22Rv1 (cell line): ENCODE measurements around the gene ST8SIA1.

Experiments used
- H3K27ac ChIP-seq: fragments of 450-650 bp; 2 replicates; pipeline ENCODE4 v1.5.1; 2017
- ZFX ChIP-seq: fragments of 450-650 bp; IDR thresholded peaks from 2 replicates; pipeline ENCODE4 v1.6.1; 2017; ENCODE audit warnings: antibody characterized with exemption, borderline replicate concordance
- TF ChIP-seq, protein P1 (sequence below): fragments of 450-650 bp; IDR thresholded peaks from 2 replicates; pipeline ENCODE4 v1.5.1; 2017; ENCODE audit warnings: mild to moderate bottlenecking

The ST8SIA1 gene

DNA sequence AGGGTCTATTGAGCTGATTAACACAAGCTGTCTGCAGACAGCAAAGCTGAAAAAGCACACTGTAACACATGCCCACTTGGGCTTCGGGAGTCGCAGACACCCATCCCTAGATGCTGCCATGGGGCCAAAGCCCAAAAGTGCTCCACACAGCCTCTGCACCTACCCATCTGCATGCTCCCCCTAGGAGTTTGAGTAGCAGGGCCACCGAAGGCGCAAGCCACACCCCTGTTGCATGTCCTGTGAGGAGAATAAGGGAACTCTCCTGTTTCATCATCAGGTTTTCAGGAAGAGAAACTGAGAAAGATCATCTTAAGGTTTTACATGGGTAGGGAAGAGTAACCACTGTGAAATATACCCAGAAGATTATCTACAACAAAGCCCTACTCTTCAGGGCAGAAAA is 5.6 kb upstream of the ST8SIA1 start:
- TF ChIP-seq ZFX = no peak
- TF ChIP-seq, protein P1, sequence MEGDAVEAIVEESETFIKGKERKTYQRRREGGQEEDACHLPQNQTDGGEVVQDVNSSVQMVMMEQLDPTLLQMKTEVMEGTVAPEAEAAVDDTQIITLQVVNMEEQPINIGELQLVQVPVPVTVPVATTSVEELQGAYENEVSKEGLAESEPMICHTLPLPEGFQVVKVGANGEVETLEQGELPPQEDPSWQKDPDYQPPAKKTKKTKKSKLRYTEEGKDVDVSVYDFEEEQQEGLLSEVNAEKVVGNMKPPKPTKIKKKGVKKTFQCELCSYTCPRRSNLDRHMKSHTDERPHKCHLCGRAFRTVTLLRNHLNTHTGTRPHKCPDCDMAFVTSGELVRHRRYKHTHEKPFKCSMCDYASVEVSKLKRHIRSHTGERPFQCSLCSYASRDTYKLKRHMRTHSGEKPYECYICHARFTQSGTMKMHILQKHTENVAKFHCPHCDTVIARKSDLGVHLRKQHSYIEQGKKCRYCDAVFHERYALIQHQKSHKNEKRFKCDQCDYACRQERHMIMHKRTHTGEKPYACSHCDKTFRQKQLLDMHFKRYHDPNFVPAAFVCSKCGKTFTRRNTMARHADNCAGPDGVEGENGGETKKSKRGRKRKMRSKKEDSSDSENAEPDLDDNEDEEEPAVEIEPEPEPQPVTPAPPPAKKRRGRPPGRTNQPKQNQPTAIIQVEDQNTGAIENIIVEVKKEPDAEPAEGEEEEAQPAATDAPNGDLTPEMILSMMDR = no peak
- H3K27ac ChIP-seq = no peak overlapping the region

DNA sequence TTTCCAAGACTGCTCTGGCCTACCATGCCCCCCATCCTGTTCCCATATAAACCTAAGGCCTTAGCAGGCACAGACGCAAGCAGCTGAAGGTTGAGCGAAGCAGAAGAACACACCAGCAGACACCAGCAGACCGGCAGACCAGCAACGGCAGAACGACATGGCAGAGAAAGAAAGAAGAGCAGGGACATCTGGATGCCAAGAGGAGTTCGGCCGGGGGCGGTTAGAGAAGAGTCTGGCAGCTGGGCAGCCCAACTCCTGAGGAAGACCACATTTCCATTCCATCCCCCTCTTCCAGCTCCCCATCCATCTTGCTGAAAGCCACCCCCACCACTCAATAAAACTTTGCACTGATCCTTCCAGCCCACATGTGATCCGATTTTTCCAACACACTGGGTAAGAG is 5.2 kb upstream of the ST8SIA1 start:
- no peak for TF ChIP-seq ZFX
- TF ChIP-seq, protein P1 = no peak
- no peak overlapping the region for H3K27ac ChIP-seq

DNA sequence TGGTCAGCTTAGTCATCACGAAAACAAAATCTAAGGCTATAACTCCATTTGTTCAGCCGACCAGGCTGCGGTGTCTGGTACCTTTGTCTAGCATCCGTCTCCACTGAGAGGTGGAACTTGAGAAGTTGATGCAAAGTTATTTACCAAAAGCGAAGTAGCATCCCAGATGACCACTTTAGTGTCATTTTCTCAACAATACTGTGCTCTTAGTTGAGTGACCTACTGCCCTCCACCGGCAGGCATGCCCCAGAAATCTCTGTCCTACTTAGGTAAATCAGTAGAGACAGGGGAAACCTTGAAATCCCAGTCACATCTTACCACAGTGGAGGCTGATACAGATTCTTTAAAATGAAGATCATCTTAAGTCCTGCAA is 1.3 kb upstream of the ST8SIA1 start:
- no peak for TF ChIP-seq ZFX
- TF ChIP-seq, protein P1 = peak; percentile 77
- peak overlapping the region; percentile 33 for H3K27ac ChIP-seq

DNA sequence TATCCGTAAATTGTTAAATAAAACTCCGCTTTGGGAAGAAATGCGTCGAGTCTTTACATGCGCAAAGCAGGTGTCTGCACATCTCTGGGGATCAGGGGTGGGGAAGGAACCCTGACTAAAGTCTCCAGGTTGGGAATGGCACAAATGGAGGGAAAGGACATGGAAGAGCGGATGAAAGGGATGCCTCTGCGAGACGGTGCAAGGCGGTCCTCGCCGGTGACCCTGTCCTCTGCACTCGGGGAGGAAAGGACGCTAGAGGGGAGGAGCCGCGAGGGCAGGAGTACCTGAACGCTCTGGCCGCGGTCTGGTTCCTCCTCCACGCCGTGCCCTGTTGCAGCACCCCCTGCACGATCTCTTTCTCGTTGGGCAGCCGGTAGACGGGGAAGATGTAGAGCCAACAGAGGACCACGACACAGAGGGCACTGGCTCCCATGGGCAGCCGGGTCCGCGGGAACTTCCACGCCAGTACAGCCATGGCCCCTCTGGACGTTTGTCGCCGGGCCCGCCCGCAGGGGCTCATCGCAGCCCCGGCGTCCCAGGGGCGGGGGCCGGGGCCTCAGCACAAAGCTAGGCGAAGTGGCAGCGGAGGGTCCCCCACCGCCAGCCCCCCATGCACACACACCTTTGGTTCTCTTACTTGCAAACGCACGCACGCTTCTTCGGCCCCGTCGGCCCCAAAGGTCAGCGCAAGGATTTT is 646 bp downstream of the ST8SIA1 start:
- H3K27ac ChIP-seq = no peak overlapping the region
- TF ChIP-seq, protein P1 = no peak
- no peak for TF ChIP-seq ZFX

DNA sequence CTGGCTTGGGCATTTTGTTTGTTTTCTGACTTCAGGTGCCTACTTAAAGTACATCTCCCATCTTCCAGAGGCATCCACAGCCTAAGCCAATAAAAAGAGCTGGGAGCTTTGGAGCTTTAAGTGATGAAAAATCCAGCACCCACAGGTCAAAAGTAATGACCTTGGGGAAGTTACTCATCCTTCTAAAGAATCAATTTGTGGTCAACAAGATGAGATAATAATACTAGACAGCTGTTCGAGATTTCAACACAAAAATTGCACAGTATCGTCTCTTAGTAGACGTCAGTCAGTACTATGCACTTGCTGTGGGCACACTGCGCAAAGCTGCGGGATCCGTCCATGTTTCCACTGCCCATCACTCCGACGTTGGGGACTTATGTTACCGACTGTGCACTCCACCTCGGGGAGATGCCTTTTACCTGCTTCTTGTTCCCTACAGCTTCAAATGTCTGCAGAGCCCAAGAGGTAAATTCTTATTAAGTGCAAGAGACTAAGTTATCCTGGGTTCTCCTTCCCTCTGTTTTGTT is 1.3 kb downstream of the ST8SIA1 start:
- TF ChIP-seq, protein P1 = no peak
- TF ChIP-seq ZFX = no peak
- H3K27ac ChIP-seq = no peak overlapping the region

DNA sequence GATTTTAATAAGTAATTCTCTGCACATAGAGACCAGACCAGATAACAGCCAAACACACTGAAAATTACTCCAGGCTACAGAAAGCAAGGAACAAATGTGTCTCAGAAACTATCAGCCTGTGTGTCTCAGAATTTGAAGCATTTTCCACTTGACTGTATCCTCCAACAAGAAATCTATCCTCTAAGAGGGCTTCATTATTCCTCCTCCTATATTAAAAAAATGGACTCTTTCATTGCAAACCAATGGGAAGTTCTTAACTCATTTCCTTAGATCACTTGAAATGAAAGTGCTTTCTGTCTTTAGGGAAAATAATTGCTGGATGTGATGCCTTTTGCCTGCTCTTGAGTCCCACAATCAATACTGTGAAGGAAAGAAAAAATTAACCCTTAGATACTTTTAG is 2.3 kb downstream of the ST8SIA1 start:
- no peak overlapping the region for H3K27ac ChIP-seq
- TF ChIP-seq ZFX = no peak
- TF ChIP-seq, protein P1 = no peak

DNA sequence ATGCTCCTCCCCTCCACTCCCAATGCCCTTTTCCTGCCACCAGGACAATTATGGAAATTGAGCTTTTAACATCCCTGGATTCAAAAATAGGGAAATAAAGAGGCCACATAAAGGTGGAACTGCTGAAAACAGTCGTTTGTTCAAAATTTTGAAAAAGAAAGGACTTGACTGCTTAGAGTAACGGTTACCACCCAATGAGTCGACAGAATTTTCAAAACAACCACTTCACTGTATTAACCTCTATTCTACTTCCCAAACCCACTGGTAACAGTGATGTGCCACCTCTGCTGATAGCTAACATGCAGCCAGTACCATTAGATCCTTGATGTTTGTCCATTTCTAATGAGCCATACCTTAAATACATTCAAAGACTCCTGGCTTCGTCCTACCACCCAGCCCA is 4.9 kb downstream of the ST8SIA1 start:
- no peak overlapping the region for H3K27ac ChIP-seq
- TF ChIP-seq, protein P1 = no peak
- TF ChIP-seq ZFX = no peak
